CD14-positive monocyte (primary cell): ENCODE results near the gene UGGT1. TPM values are rescaled to one million over a fixed set of nuclear protein-coding genes. Genes with fewer than 3 reads are reported as not detected.

Source experiments
- DNase-seq, 3 donors: peaks; one replicate each; pipeline ENCODE4 v3.0.0-alpha.2; 2011 to 2022
- H2AFZ ChIP-seq: 2 replicates; pipeline ENCODE4 v1.6.0; 2012; ENCODE audit warnings: mild to moderate bottlenecking, low read depth, low read length, inconsistent platforms; ENCODE audit not compliant: insufficient read depth, poor library complexity, severe bottlenecking
- H3K27ac ChIP-seq, 2 donors: 1 replicate in 1 of 2; 2 replicates in 1 of 2; pipeline ENCODE4 v1.5.1; 2012 to 2013; ENCODE audit warnings: low read length in 2 of 2, control low read depth in 1 of 2, inconsistent platforms in 1 of 2, low read depth in 1 of 2, mild to moderate bottlenecking in 1 of 2
- H3K27me3 ChIP-seq, 2 donors: one replicate each; pipeline versions ENCODE4 v1.6.0 to v1.6.1; 2011 to 2013; ENCODE audit warnings: low read length in 2 of 2; ENCODE audit not compliant: control insufficient read depth in 2 of 2, insufficient read depth in 2 of 2
- H3K36me3 ChIP-seq, 2 donors: replicated peaks in 1 of 2; 1 replicate in 1 of 2; 2 replicates in 1 of 2; pipeline versions ENCODE4 v1.5.1 to v1.6.1; 2012 to 2013; ENCODE audit warnings: low read length in 2 of 2, control low read depth in 1 of 2, inconsistent platforms in 1 of 2, mild to moderate bottlenecking in 1 of 2; ENCODE audit not compliant: insufficient read depth in 2 of 2, control insufficient read depth in 1 of 2
- H3K4me1 ChIP-seq, 2 donors: 1 replicate in 1 of 2; 2 replicates in 1 of 2; pipeline versions ENCODE4 v1.5.1 to v1.6.1; 2012 to 2013; ENCODE audit warnings: low read length in 2 of 2, control low read depth in 1 of 2, inconsistent platforms in 1 of 2, mild to moderate bottlenecking in 1 of 2, moderate library complexity in 1 of 2; ENCODE audit not compliant: insufficient read depth in 2 of 2, control insufficient read depth in 1 of 2
- H3K4me2 ChIP-seq: replicated peaks from 2 replicates; pipeline ENCODE3; 2012; ENCODE audit warnings: low read length, moderate library complexity, mild to moderate bottlenecking; ENCODE audit not compliant: poor library complexity, severe bottlenecking; ENCODE audit errors: extremely low read depth
- H3K4me3 ChIP-seq, 3 experiments: fragments of 200-600 bp in 1 of 3; sonication (generic) in 1 of 3; replicated peaks in 1 of 3; 1 replicate in 2 of 3; 2 replicates in 1 of 3; pipeline ENCODE4 v1.5.1; 2011 to 2013; ENCODE audit warnings: low read length in 3 of 3, mild to moderate bottlenecking in 3 of 3, control low read depth in 2 of 3, low read depth in 2 of 3, inconsistent platforms in 1 of 3, moderate library complexity in 1 of 3
- H3K79me2 ChIP-seq: 2 replicates; pipeline ENCODE4 v1.6.0; 2012; ENCODE audit warnings: mild to moderate bottlenecking, control low read depth, inconsistent platforms, low read length, moderate library complexity; ENCODE audit not compliant: insufficient read depth
- H3K9ac ChIP-seq: 2 replicates; pipeline ENCODE4 v1.6.0; 2017; ENCODE audit warnings: low read length, mild to moderate bottlenecking; ENCODE audit not compliant: insufficient read depth, poor library complexity, severe bottlenecking
- H3K9me3 ChIP-seq, 2 donors: replicated peaks in 1 of 2; 1 replicate in 1 of 2; 2 replicates in 1 of 2; pipeline versions ENCODE4 v1.5.1 to v1.6.1; 2012 to 2013; ENCODE audit warnings: low read length in 2 of 2, control low read depth in 1 of 2; ENCODE audit not compliant: control insufficient read depth in 1 of 2, insufficient read depth in 1 of 2
- H4K20me1 ChIP-seq: 2 replicates; pipeline ENCODE4 v1.6.0; 2012; ENCODE audit warnings: mild to moderate bottlenecking, low read length, control low read depth, moderate library complexity; ENCODE audit not compliant: insufficient read depth
- H3K27ac Mint-ChIP-seq, 7 donors: one replicate each; pipeline ENCODE4 v1.8.0; 2020; ENCODE audit warnings: mild to moderate bottlenecking in 7 of 7, mixed read lengths in 7 of 7, moderate library complexity in 6 of 7, inconsistent platforms in 2 of 7
- H3K27me3 Mint-ChIP-seq, 3 donors: one replicate each; pipeline ENCODE4 v1.8.0; 2021 to 2022; ENCODE audit warnings: low read depth in 3 of 3, mild to moderate bottlenecking in 3 of 3, mixed read lengths in 3 of 3, moderate library complexity in 3 of 3, inconsistent platforms in 1 of 3
- H3K36me3 Mint-ChIP-seq, 2 donors: one replicate each; pipeline ENCODE4 v1.8.0; 2020; ENCODE audit warnings: mixed read lengths in 2 of 2, inconsistent platforms in 1 of 2, mild to moderate bottlenecking in 1 of 2
- H3K4me1 Mint-ChIP-seq: one replicate; pipeline ENCODE4 v1.8.0; 2020; ENCODE audit warnings: mild to moderate bottlenecking, mixed read lengths
- H3K4me3 Mint-ChIP-seq, 2 donors: one replicate each; pipeline ENCODE4 v1.8.0; 2020; ENCODE audit warnings: mild to moderate bottlenecking in 2 of 2, mixed read lengths in 2 of 2, moderate library complexity in 1 of 2
- H3K9me3 Mint-ChIP-seq, 7 donors: one replicate each; pipeline ENCODE4 v1.8.0; 2020 to 2022; ENCODE audit warnings: mixed read lengths in 7 of 7, mild to moderate bottlenecking in 6 of 7, moderate library complexity in 6 of 7, inconsistent platforms in 2 of 7
- WGBS: methylation state at CpG from one replicate; pipeline ENCODE4 v1.1.5; 2013; ENCODE audit warnings: missing lambda C conversion rate; ENCODE audit not compliant: insufficient coverage; 5-methylcytosine and 5-hydroxymethylcytosine counted together
- intact Hi-C, 2 donors: fragments of 100-400 bp; cut with micrococcal nuclease; formaldehyde crosslinking; loops; one replicate each; pipeline versions ENCODE4 v1.15.0 to v1.15.1; 2023
- polyA plus RNA-seq, 3 donors: library from polyadenylated mRNA; depleted of rRNA in 1 of 3; unstranded in 2 of 3; stranded (reverse) in 1 of 3; fragments of 300-500 nt in 2 of 3; fragments of >200 nt in 1 of 3; fragmentation: Illumina TruSeq in 2 of 3; gene quantifications; 1 replicate in 2 of 3; 2 replicates in 1 of 3; pipeline ENCODE4 v1.2.3, GENCODE V29; 2012 to 2021
- TF ChIP-seq, protein P1 (sequence below): fragments of 200-600 bp; IDR thresholded peaks from one replicate; pipeline ENCODE4 v1.8.0; 2022; ENCODE audit warnings: antibody characterized with exemption, mild to moderate bottlenecking

The UGGT1 gene
- polyA plus RNA-seq, 3 donors, result 8.7 to 15.8 (median 13.8) TPM

- Histone ChIP-seq H3K4me3 (no peak overlapping the region), H3K9ac (no peak overlapping the region), H3K9me3 (no peaks in the 10 kb centered on the region), H3K27me3 (no peaks in the 10 kb centered on the region), H3K4me1 (peaks cover 6 to 13% of the 10 kb centered on the region in 2 donors), H3K27ac (no peak overlapping the region), H4K20me1 (no peaks in the 10 kb centered on the region), H3K36me3 (no peaks in the 10 kb centered on the region), H3K4me2 (no peak overlapping the region), H3K79me2 (no peaks in the 10 kb centered on the region), H2AFZ (no peak overlapping the region)
- H3K36me3 Mint-ChIP-seq, result no peaks in the 10 kb centered on the region
- intact Hi-C loops, result no loop called here
- TF ChIP-seq, protein P1, sequence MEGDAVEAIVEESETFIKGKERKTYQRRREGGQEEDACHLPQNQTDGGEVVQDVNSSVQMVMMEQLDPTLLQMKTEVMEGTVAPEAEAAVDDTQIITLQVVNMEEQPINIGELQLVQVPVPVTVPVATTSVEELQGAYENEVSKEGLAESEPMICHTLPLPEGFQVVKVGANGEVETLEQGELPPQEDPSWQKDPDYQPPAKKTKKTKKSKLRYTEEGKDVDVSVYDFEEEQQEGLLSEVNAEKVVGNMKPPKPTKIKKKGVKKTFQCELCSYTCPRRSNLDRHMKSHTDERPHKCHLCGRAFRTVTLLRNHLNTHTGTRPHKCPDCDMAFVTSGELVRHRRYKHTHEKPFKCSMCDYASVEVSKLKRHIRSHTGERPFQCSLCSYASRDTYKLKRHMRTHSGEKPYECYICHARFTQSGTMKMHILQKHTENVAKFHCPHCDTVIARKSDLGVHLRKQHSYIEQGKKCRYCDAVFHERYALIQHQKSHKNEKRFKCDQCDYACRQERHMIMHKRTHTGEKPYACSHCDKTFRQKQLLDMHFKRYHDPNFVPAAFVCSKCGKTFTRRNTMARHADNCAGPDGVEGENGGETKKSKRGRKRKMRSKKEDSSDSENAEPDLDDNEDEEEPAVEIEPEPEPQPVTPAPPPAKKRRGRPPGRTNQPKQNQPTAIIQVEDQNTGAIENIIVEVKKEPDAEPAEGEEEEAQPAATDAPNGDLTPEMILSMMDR, result no peak
- H3K27ac Mint-ChIP-seq, result peak overlapping the region in 1 of 7 donors; percentile 35
- DNase-seq, result no peak
- H3K9me3 Mint-ChIP-seq, result peaks cover 3 to 4% (median 3%) of the 10 kb centered on the region in 7 donors
- 73% methylated on average over 3 of the region's 8 CpGs for WGBS
- peaks cover 0 to 4% (median 2%) of the 10 kb centered on the region in 3 donors for H3K27me3 Mint-ChIP-seq
- H3K4me1 Mint-ChIP-seq, result peaks cover 16% of the 10 kb centered on the region
- no peak overlapping the region for H3K4me3 Mint-ChIP-seq
These were observed 128.9 kb downstream of the UGGT1 start for GRCh38 chr2:128219891-128220290.

GRCh38 chr2:128227862-128228261, 136.9 kb downstream of the UGGT1 start:
- H4K20me1 ChIP-seq, result no peaks in the 10 kb centered on the region
- Mint-ChIP-seq H3K36me3 (no peaks in the 10 kb centered on the region), H3K27me3 (peaks cover 10 to 20% (median 12%) of the 10 kb centered on the region in 3 donors), H3K9me3 (peaks cover 0 to 7% (median 2%) of the 10 kb centered on the region in 7 donors), H3K4me1 (peaks cover 10% of the 10 kb centered on the region), H3K27ac (peak overlapping the region in 1 of 7 donors; percentile 41), H3K4me3 (no peak overlapping the region)
- H3K4me1 ChIP-seq, result peaks cover 4 to 7% of the 10 kb centered on the region in 2 donors
- no peak overlapping the region for H3K4me2 ChIP-seq
- no peak for DNase-seq
- H3K4me3 ChIP-seq, result no peak overlapping the region
- no peaks in the 10 kb centered on the region for H3K36me3 ChIP-seq
- no peak overlapping the region for H3K27ac ChIP-seq
- TF ChIP-seq, protein P1, result no peak
- H3K79me2 ChIP-seq, result no peaks in the 10 kb centered on the region
- H3K9me3 ChIP-seq, result no peaks in the 10 kb centered on the region
- peaks cover 0 to 11% of the 10 kb centered on the region in 2 donors for H3K27me3 ChIP-seq
- WGBS, result 100% methylated on average over 1 of the region's 1 CpG
- intact Hi-C loops, result no loop called here
- no peak overlapping the region for H3K9ac ChIP-seq
- no peak overlapping the region for H2AFZ ChIP-seq
